HG03575 (cell line): ENCODE measurements around the gene PAXX.

Source experiments
- ATAC-seq: cut with Tn5 transposase; IDR thresholded peaks from one replicate; pipeline ENCODE4 v1.9.1; 2021; ENCODE audit not compliant: unreplicated experiment, insufficient number of reproducible peaks, low FRiP score; ENCODE audit errors: extremely low read depth

Gene PAXX

GRCh38 chr9:137037483-137037882 is 45.3 kb downstream of the PAXX start:
- no peak for ATAC-seq

- ATAC-seq = no peak
Measured at GRCh38 chr9:137038916-137039315, 46.7 kb downstream of the PAXX start.

GRCh38 chr9:137039611-137040366 is 47.6 kb downstream of the PAXX start:
- ATAC-seq = no peak

- ATAC-seq = no peak
Measured at GRCh38 chr9:137040568-137040967, 48.3 kb downstream of the PAXX start.

GRCh38 chr9:137041124-137041523 is 48.9 kb downstream of the PAXX start:
- ATAC-seq = no peak

GRCh38 chr9:137042751-137043727 is 50.8 kb downstream of the PAXX start:
- no peak for ATAC-seq
